ENCODE results near the gene POLR1D.
"Not testable (repeated sequence)": the region's sequence is repeated elsewhere in the genome, so short reads cannot be mapped to it uniquely, and the experiment has no call there.

POLR1D gene

DNA sequence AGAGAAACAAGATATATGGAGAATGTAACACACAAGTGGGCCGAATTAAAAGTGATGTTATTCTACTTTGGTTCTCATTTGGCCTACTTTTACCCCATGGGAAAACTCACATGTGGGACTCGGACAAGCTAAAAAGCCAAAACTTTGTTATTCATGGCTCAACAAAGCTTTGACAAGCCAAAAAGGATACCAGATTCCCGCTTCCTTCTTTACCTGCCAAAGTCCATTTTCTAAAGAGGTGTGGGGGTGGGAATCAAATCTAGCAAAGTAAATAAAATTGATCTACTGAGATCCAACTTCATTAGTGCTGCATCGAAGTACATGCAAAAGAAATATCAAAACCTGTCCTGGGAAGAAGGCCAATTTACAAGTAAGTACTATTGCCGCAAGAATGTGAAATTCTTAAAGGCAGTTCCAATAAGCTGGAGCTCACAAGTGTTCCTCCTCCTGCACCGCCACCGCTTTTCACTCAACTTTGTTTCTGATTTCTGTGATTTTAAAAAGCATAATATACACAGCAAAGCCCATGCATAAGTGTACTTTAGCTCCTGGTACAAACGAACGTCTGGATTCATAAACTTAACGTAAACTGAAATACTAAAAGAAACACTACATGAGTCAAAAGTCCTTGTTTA, 2.5 kb upstream of the POLR1D start:
- DNase-seq: no peak

- no peak for DNase-seq
Observed at GRCh38 chr13:27619728-27620376, 1.8 kb upstream of the POLR1D start.

- peak; percentile 89 for DNase-seq
Observed at GRCh38 chr13:27620377-27621115, 1.1 kb upstream of the POLR1D start, which contains the start of gene LNX2. Gene LNX2, minus strand, starts transcription at chr13:27620529. Its CDS starts 38,826 bp downstream, at chr13:27581703.

GRCh38 chr13:27621116-27621365, 651 bp upstream of the POLR1D start:
- peak; percentile 50 for DNase-seq

DNA sequence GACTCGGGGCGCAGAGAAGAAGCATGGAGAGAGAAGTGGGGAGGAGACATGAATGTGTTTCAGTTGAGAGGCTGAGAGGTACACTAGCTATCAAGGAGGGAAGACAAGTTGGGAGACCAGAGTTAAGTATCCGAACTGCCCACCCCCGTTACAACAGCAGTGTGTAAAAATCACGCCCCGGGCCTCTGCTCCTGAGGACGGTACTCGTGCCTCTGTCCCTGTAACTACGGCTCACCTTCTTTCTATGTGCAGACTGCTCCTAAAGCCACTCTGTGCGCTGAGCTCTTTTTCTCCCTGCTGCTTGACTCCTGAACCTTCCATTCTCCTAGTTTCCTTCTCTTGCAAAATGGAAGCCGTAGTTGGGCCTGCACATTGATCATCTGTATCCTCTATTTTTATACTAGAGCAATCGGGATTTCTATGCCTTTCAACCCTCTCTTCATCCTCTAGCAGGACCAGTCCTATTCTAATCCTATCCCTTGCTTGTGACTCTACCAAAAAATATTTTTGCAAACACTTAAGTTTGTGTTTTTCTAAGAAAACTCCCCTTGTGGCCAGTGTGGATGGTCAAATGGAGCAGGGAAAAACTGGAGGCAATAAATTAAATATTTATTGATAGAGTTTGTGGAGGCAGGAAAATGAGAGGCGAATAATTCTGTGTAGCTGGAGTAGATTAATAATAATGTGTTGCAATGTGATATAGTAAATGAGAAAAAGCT, 569 bp downstream of the POLR1D start:
- no peak for DNase-seq

- DNase-seq: no peak
Observed at GRCh38 chr13:27622881-27623280, 1.2 kb downstream of the POLR1D start.

- no peak for DNase-seq
Observed at GRCh38 chr13:27624071-27624470, 2.4 kb downstream of the POLR1D start.

DNA sequence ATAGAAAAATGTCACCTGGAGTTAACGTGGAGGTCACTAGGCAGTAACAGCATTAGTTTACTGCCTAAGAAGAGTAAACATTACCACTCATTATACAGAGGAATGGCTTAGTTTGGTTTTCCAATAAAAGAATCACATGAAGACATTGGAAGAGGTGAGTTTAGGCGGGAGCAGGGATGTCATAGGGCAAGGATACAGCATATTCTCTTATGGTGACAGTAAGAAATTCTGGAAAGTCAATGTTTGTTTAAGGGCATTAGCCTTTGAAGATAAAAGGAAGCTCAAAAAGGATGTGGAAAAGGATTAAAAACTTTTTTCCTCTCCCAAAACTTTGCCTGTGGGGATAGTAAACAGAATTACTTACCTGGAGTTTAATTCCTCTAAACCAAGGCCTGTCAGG, 4.1 kb downstream of the POLR1D start:
- no peak for DNase-seq

DNA sequence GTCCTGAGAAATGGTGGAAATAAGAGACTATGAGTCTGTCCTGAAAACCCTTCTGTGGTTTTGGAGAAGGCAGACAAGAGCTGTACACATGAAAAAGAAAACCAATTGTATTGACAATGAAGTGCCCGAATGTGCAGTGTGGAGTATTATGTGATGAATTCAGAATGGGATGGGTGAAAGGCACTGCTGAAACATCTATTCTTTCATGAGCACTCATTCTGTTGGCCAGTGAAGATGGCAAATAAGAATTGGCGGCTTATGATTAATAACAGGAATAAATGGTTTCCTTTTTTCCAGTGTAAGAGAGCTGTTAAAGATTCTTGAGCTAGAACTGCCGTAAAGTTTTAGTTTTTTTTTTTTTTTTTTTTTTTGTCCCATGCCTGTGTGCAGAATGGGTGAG, 5.7 kb downstream of the POLR1D start:
- no peak for DNase-seq

- DNase-seq: no peak
Observed at GRCh38 chr13:27628081-27628480, 6.4 kb downstream of the POLR1D start.

- not testable (repeated sequence) for DNase-seq
Observed at GRCh38 chr13:27628766-27629165, 7.1 kb downstream of the POLR1D start.

GRCh38 chr13:27631156-27631555, 9.5 kb downstream of the POLR1D start:
- DNase-seq: no peak

DNA sequence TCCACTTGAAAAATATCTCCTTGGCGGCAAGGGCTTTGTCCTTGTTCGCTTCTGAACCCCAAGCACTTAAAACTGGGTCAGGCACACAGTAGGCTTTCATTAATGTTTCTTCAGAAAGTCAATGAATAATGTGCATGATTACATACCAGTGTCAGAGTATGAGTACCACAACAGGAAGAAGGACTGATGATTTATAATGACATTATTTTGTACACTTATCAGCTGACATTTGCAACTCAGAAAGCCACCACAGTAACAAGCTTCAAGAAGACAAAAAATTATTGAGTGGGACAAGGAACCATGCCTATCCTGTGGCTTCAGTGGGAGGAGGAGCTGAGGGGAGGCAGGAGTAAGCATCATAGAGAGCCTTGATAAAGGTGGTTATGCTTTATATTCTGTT, 10.0 kb downstream of the POLR1D start:
- DNase-seq: no peak

DNA sequence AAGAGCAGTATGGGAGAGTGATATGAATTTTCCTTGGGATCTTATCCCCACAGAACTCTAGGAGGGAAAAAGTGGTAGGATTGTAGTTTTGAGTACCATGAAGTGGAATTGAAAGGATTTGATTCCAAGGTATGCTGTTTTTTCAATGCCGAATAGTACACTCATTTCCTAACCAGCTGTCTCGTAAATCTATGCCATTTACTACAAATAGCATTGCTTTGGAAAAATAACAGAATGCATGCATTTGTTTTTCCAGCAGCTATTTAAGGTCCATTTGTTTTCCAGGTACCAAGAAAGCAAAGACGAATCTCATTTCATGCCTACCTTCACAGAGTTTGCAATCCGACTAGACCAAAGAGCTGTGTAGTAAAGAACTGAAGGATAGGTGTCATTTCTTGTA, 10.5 kb downstream of the POLR1D start:
- no peak for DNase-seq

- DNase-seq: no peak
Observed at GRCh38 chr13:27632648-27633047, 11.0 kb downstream of the POLR1D start.

DNA sequence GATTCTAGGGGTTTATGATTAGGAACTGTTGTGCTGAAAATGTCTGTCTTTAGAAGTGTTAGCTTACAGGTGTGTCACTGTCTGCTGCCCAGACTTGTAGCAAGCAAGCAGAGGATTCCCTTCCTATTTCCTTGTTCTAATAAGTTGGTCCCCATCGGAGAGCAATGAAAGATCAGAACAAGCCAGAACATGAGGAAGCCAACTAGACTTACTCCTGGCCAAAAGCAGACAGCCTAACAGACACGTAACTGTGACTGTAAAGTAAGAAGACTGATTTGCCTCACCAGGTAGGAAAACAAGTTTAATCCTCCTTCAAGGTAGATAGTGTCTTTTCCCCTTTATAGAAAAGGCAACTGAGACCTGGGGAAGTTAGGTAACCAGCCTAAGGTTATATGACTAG, 12.5 kb downstream of the POLR1D start:
- no peak for DNase-seq

- DNase-seq: no peak
Observed at GRCh38 chr13:27634791-27635190, 13.1 kb downstream of the POLR1D start.

DNA sequence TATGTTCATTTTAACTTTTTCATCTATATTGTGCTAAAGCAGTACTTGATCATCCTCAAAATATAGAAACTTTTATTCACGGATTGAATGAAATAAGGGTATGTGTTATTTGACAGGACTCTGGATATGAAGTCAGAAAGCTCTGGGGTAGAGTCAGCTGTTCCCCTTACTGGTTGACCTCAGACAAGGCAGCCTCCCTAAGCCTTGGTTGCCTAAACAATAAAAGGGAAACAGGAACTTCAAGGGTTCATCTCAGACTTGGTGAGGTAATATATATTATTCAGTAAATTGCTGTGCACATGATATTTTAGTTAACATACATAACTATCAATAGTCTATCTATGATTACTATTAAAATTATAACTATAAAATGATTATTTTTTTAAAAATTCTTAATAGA, 13.6 kb downstream of the POLR1D start:
- no peak for DNase-seq

- DNase-seq: peak; percentile 25
Observed at GRCh38 chr13:27636589-27637288, 15.0 kb downstream of the POLR1D start.

- DNase-seq: no peak
Observed at GRCh38 chr13:27637289-27637626, 15.6 kb downstream of the POLR1D start.

DNA sequence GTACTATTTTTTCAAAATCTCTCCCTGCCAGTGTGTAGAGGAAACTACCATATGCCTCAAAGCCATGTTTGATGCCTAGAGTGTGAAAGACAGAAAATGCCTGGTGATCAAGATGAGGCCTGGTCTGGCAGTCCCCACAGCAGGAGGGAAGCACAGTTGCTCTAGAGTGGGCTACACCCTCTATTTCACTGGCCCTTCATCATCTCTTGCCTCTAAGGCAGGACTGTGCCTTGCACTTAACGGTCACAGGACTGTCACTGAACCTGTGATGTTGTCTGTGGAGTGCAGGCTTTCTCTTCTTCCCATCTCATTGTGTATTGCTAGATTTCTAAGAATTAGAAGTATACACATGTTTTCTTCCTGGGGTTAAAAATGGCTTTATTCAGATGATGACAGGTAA, 16.3 kb downstream of the POLR1D start:
- DNase-seq: no peak

GRCh38 chr13:27638521-27638920, 16.8 kb downstream of the POLR1D start:
- no peak for DNase-seq

DNA sequence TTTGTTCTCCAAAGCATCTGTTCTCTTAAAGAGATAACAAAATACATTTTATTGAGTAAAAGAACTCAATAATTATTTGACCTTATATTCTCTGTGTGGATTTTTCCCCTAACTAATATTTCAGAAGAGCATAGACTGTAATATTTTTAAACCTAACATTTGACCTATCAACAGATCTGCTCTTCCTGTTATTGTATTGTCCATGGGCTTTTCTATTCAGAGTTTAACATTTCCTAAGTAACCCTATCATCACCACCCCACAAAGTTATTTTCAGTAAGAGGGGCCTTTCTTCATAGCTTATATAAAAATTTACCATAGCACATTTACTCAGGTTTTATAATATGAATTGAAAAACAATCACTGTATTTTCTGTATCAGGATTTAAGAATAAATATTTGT, 17.5 kb downstream of the POLR1D start:
- DNase-seq: no peak
